GM18861 (cell line): ENCODE data around the gene CILP.
"Not testable (repeated sequence)": the region's sequence is repeated elsewhere in the genome, so short reads cannot be mapped to it uniquely, and the experiment has no call there.

Experiments used
- ATAC-seq: cut with Tn5 transposase; IDR thresholded peaks from one replicate; pipeline ENCODE4 v1.9.1; 2021; ENCODE audit not compliant: unreplicated experiment

CILP gene

DNA sequence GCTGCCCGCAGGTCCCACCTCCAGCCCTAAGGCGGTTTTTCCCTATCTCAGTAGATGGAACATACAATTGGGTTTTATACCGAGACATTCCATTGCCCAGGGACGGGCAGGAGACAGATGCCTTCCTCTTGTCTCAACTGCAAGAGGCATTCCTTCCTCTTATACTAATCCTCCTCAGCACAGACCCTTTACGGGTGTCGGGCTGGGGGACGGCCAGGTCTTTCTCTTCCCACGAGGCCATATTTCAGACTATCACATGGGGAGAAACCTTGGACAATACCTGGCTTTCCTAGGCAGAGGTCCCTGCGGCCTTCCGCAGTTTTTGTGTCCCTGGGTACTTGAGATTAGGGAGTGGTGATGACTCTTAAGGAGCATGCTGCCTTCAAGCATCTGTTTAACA, 15.6 kb upstream of the CILP start:
- ATAC-seq, result not testable (repeated sequence)

GRCh38 chr15:65226221-65226620, 14.9 kb upstream of the CILP start:
- ATAC-seq, result no peak

DNA sequence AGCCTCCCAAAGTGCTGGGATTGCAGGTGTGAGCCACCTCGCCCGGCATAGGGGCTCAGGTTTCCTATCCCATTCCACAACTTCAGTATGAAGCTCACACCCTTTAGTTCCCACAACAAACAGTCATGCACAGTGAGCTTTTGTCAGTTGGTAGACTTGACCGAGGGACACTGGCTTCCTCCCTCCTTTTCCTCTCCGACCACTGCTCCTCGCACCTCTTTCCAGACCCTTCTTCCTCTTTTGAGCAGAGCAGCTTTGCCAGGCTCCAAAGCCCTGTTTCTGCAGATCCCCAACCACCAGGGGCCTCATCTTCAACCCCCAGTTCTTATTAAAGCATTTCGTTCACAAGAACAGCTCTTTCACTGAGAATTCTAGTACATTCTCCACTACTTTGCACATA, 12.7 kb upstream of the CILP start:
- no peak for ATAC-seq

- ATAC-seq, result no peak
Measured at GRCh38 chr15:65222891-65223290, 11.6 kb upstream of the CILP start.

DNA sequence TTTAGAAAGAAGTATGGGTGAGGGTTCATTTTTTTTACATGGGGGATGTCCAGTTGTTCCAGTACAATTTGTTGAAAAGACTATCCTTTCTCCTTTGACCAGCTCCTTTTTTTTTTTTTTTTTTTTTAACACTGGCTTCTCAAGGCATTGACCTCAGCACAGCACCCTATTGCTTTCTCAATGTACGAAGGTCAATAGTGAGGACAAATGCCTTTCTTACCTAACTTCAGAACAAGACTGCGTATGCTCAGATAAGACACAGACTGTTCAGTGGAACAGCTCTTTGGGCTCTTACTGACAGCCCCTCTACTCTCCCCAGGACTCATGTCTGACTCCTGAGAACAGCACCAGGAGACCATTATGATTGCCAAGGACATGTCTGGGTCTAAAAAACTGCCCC, 10.4 kb upstream of the CILP start:
- ATAC-seq, result no peak

DNA sequence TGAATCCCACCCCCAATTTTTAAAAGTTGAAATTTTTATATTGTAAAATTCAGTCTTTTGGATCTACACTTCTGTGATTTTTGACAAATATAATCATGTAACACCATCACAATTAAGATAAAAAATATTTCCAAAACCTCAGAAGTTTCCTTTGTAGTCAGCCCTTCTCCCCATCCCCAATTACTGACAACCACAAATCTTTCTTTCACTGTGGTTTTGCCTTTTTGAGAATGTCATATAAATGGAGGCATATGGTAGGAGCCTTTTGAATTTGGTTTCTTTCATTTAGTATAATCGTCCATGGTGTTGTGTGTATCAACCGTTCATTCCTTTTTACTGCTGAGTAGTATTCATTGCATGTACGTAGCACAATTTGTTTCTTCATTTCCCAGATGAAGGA, 7.9 kb upstream of the CILP start:
- no peak for ATAC-seq

GRCh38 chr15:65217526-65218482, 6.5 kb upstream of the CILP start:
- ATAC-seq, result no peak

DNA sequence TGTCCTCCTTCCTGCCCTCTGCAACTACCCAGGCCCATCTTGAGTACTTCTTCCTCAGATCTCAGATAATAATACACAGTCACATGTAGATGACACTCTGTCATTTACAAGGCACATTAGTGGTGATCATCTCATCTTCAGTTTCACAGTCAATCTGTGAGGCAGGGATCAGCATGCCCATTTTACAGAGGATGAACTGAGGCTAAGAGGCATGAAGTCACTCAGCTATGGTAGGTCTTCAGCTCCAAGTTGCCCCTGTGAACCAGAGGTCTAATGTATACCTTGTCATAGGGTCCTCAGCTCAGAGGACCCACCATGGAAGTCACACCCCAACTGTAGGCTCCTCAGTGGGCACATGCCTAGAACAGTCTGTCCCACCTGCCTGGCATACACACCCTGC, 4.2 kb upstream of the CILP start:
- no peak for ATAC-seq

DNA sequence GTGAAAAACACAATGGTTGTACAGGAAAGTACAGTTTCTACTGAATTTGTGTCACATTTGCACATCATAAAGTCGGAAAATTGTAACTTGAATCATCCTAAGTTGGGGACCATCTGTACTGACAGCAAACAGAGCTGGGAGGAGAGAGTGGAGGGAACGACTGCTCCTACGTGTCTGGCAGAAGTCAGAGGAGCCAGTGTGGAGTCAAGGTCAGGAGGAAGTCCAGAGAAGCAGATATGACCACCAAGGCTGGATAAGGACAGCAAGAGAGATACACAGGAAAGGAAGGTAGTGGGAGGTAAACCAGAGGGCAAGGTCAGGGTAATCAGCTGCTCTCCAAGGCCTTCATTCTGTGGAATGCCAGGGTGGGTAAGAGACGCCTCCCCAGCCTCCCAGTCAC, 2.7 kb upstream of the CILP start:
- ATAC-seq, result no peak

DNA sequence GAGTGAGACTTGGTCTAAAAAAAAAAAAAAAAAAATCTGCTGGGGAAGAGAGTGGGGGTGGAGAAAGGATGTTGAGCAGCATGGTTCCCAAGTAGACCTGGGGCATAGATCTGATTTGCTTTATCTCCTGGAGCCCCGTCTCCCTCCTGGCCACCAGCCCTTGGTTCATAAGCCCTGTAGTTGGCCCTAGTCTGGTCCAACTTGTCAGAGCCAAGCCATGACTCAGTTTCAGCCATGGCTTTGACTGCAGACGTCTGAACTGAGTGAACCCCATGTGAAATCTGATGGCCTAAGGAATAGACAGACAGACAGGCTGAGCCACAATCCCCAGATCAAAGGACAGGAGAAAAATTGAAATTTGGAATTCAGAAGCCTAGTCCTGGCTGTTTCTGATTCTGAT, 2.0 kb upstream of the CILP start:
- no peak for ATAC-seq

- no peak for ATAC-seq
Measured at GRCh38 chr15:65212097-65212496, 824 bp upstream of the CILP start.

GRCh38 chr15:65211482-65211982, 259 bp upstream of the CILP start:
- ATAC-seq, result no peak

- no peak for ATAC-seq
Measured at GRCh38 chr15:65209701-65210643, 1.3 kb downstream of the CILP start.

GRCh38 chr15:65208647-65209046, 2.6 kb downstream of the CILP start:
- ATAC-seq, result no peak

GRCh38 chr15:65207280-65207840, 3.9 kb downstream of the CILP start:
- no peak for ATAC-seq

GRCh38 chr15:65206750-65207149, 4.5 kb downstream of the CILP start:
- ATAC-seq, result no peak

GRCh38 chr15:65204931-65205660, 6.2 kb downstream of the CILP start:
- ATAC-seq, result no peak

- no peak for ATAC-seq
Measured at GRCh38 chr15:65204236-65204930, 6.9 kb downstream of the CILP start.

DNA sequence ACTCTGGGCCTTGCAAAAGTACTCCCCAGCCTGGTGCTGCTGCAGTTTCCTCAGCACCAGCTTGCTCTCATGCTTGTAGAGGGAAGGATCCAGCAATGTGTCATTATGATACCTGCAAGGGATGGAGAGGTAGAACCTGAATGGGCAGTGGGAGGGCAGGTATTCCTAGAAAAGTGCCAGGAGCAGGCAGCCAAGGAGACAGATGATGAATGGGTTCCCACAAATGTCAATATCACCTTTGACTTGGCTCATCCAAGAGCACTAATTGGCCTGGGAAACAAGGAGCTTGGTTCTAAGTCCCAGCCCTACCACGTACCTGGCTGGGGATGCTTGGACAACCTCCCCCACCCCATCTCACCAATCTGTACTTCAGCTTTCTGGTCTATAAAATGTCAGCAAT, 9.4 kb downstream of the CILP start:
- no peak for ATAC-seq

- no peak for ATAC-seq
Measured at GRCh38 chr15:65198571-65198970, 12.7 kb downstream of the CILP start.
